ENCODE measurements around the gene ZC3H13.

Gene ZC3H13

DNA sequence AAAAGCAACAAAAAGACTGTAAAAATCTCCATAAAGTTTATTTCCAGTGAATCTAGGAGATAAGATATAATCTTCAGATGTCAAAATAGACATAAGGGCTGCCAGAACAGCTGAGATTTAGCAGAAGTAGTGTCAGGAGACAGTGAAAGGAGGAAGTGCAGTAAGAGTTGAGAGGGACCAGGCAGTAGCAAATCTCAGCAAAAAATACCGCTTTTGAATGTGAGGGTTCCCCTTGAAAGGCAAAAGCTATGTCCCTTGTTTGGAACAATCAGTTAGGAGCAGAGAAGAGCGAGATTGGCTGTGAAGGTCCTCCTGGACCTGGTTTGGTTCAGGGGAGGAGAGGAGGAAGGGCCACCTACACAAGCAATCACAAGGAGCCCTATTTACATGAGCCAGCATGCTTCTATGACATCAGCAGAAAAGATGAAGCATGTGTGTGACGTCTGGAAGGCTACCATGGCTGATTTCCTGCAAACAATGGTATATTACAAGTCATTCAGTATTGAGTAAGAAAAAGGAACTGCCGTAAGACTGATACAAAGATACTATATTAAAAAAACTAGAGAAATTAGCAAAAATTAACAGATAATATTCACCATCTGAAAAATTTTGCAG lies 102.1 kb downstream of the ZC3H13 start:
- Histone ChIP-seq H3K36me3 (ENCODE audit: low read length) (no peaks in the 10 kb centered on the region), H3K9me3 (ENCODE audit: insufficient read depth, low read length) (no peaks in the 10 kb centered on the region), H3K4me3 (ENCODE audit: insufficient read depth, low read length, poor library complexity, severe bottlenecking) (no peak overlapping the region), H3K79me2 (ENCODE audit: insufficient read depth, low read length) (no peaks in the 10 kb centered on the region), H3K27me3 (ENCODE audit: low read length) (no peaks in the 10 kb centered on the region), H2AFZ (ENCODE audit: low read depth, low read length, severe bottlenecking) (no peak overlapping the region), H3K9me2 (replicated peaks; ENCODE audit: insufficient read depth, low read length) (no peaks in the 10 kb centered on the region), H3K9ac (ENCODE audit: low read length) (no peak overlapping the region), H3F3A (ENCODE audit: insufficient read depth) (no peaks in the 10 kb centered on the region), H3K4me2 (ENCODE audit: low read depth, low read length, poor library complexity, severe bottlenecking) (no peak overlapping the region), H4K20me1 (ENCODE audit: low read depth, low read length) (no peaks in the 10 kb centered on the region), H3K27ac (ENCODE audit: low read depth, low read length) (no peak overlapping the region)
- no peak for TF ChIP-seq CTCF (IDR thresholded peaks at IDR 0.05; ENCODE audit: insufficient read depth, low read length, poor library complexity, severe bottlenecking)
- TF ChIP-seq EZH2phosphoT487 (conservative IDR thresholded peaks at IDR 0.05; ENCODE audit: low read length) = no peak

GRCh38 chr13:45949161-45949560 lies 103.4 kb downstream of the ZC3H13 start:
- H3K27ac ChIP-seq (ENCODE audit: low read depth, low read length) = no peak overlapping the region
- H3K9ac ChIP-seq (ENCODE audit: low read length) = no peak overlapping the region
- H4K20me1 ChIP-seq (ENCODE audit: low read depth, low read length) = no peaks in the 10 kb centered on the region
- no peaks in the 10 kb centered on the region for H3F3A ChIP-seq (ENCODE audit: insufficient read depth)
- H3K9me3 ChIP-seq (ENCODE audit: insufficient read depth, low read length) = no peaks in the 10 kb centered on the region
- H3K79me2 ChIP-seq (ENCODE audit: insufficient read depth, low read length) = no peaks in the 10 kb centered on the region
- H3K27me3 ChIP-seq (ENCODE audit: low read length) = no peaks in the 10 kb centered on the region
- no peak for TF ChIP-seq EZH2phosphoT487 (conservative IDR thresholded peaks at IDR 0.05; ENCODE audit: low read length)
- no peak for TF ChIP-seq CTCF (IDR thresholded peaks at IDR 0.05; ENCODE audit: insufficient read depth, low read length, poor library complexity, severe bottlenecking)
- H2AFZ ChIP-seq (ENCODE audit: low read depth, low read length, severe bottlenecking) = no peak overlapping the region
- no peak overlapping the region for H3K4me3 ChIP-seq (ENCODE audit: insufficient read depth, low read length, poor library complexity, severe bottlenecking)
- no peaks in the 10 kb centered on the region for H3K9me2 ChIP-seq (replicated peaks; ENCODE audit: insufficient read depth, low read length)
- no peak overlapping the region for H3K4me2 ChIP-seq (ENCODE audit: low read depth, low read length, poor library complexity, severe bottlenecking)
- no peaks in the 10 kb centered on the region for H3K36me3 ChIP-seq (ENCODE audit: low read length)

DNA sequence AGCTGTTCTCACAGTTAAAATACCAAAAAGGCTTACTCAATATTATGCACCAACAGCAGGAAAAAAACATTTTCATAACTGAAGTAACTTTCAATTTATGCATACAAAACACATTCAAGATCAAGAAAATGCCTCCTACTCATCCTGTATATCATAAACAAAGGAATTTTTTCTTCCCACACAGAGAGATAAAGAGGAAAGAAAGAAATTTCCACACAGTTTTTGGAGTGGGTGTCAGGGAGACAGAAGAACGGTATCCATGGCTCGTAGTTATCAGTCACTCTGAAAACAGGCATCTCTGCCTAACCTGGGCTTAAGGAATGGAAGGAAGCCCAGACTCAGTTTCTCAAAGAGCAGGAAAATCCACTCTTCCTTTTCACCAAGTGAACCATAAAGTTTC lies 108.6 kb downstream of the ZC3H13 start:
- H4K20me1 ChIP-seq (ENCODE audit: low read depth, low read length) = no peaks in the 10 kb centered on the region
- TF ChIP-seq EZH2phosphoT487 (conservative IDR thresholded peaks at IDR 0.05; ENCODE audit: low read length) (no peak), CTCF (IDR thresholded peaks at IDR 0.05; ENCODE audit: insufficient read depth, low read length, poor library complexity, severe bottlenecking) (no peak)
- no peak overlapping the region for H3K27ac ChIP-seq (ENCODE audit: low read depth, low read length)
- no peaks in the 10 kb centered on the region for H3K9me2 ChIP-seq (replicated peaks; ENCODE audit: insufficient read depth, low read length)
- no peak overlapping the region for H3K4me2 ChIP-seq (ENCODE audit: low read depth, low read length, poor library complexity, severe bottlenecking)
- H3K9me3 ChIP-seq (ENCODE audit: insufficient read depth, low read length) = no peaks in the 10 kb centered on the region
- H3K27me3 ChIP-seq (ENCODE audit: low read length) = no peaks in the 10 kb centered on the region
- no peaks in the 10 kb centered on the region for H3K79me2 ChIP-seq (ENCODE audit: insufficient read depth, low read length)
- no peak overlapping the region for H3K4me3 ChIP-seq (ENCODE audit: insufficient read depth, low read length, poor library complexity, severe bottlenecking)
- H3K9ac ChIP-seq (ENCODE audit: low read length) = no peak overlapping the region
- no peak overlapping the region for H2AFZ ChIP-seq (ENCODE audit: low read depth, low read length, severe bottlenecking)
- no peaks in the 10 kb centered on the region for H3F3A ChIP-seq (ENCODE audit: insufficient read depth)
- H3K36me3 ChIP-seq (ENCODE audit: low read length) = no peaks in the 10 kb centered on the region

Data from SU-DHL-6 (cell line).